Measurements from ENCODE around the gene MAP3K6. TPM values are rescaled to one million over a fixed set of nuclear protein-coding genes. Genes with fewer than 3 reads are reported as not detected.
A peak's percentile ranks its signal among the peaks of the same experiment; 100 is the strongest.

MAP3K6 gene
- total RNA-seq, 1 experiment from 2014 or later: 13.5 TPM

- CTCF ChIA-PET: interaction anchor here (0.6 to 7.2 kb wide), 8 partner anchors 10 to 353 kb away, joined by 3 to 220 read pairs (median 4); no protein-coding TSS in a partner anchor
- POLR2A ChIA-PET: interaction anchor here (0.6 to 2.4 kb wide), 5 partner anchors 15 to 327 kb away, joined by 3 to 15 read pairs (median 4); partner anchors contain the start of gene MAP3K6
These were observed 31.0 kb upstream of the MAP3K6 start for GRCh38 chr1:27397749-27398148.

DNA sequence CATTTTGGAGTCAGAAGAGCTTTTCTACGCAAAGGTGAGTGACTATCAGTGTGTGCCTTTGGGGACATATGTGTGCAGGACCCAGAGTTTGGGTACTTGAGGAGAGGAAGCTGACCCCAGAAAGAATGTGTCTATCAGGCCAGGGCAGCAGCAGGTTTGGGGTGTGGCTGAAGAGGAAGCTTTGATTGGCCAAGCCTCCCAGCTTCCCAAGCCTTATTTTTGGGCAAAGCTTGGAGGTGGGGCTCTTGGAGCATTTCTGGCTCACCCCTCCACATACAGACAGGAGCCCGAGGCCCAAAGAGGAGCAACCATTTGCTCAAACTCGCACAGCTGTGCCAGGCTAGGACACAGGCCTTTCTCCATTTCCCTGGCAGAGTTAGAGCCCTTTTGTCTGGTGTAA lies 30.3 kb upstream of the MAP3K6 start:
- CTCF ChIA-PET: interaction anchor here (0.6 to 7.2 kb wide), 17 partner anchors 9 to 353 kb away, joined by 3 to 220 read pairs (median 4); no protein-coding TSS in a partner anchor
- BruUV-seq (replicated peaks): no TSS peak
- POLR2A ChIA-PET: interaction anchor here (0.6 to 2.4 kb wide), 8 partner anchors 16 to 384 kb away, joined by 3 to 15 read pairs (median 3); partner anchors contain the start of genes MAP3K6, SYTL1 and TENT5B
- no peaks in the 10 kb centered on the region for H3K27me3 Mint-ChIP-seq (ENCODE audit: insufficient read depth, unreplicated experiment)
- no peaks in the 10 kb centered on the region for H3K9me3 Mint-ChIP-seq (ENCODE audit: unreplicated experiment)
- no peak for DNase-seq (ENCODE audit: unreplicated experiment)
- TF ChIP-seq, protein P1, sequence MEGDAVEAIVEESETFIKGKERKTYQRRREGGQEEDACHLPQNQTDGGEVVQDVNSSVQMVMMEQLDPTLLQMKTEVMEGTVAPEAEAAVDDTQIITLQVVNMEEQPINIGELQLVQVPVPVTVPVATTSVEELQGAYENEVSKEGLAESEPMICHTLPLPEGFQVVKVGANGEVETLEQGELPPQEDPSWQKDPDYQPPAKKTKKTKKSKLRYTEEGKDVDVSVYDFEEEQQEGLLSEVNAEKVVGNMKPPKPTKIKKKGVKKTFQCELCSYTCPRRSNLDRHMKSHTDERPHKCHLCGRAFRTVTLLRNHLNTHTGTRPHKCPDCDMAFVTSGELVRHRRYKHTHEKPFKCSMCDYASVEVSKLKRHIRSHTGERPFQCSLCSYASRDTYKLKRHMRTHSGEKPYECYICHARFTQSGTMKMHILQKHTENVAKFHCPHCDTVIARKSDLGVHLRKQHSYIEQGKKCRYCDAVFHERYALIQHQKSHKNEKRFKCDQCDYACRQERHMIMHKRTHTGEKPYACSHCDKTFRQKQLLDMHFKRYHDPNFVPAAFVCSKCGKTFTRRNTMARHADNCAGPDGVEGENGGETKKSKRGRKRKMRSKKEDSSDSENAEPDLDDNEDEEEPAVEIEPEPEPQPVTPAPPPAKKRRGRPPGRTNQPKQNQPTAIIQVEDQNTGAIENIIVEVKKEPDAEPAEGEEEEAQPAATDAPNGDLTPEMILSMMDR (IDR thresholded peaks at IDR 0.05; ENCODE audit: unreplicated experiment): no peak
- intact Hi-C loops (cut with micrococcal nuclease): loop anchor here (5.0 kb wide), 1 partner anchor 300 kb away; no protein-coding TSS in a partner anchor
- peaks cover 6% of the 10 kb centered on the region for H3K36me3 Mint-ChIP-seq (ENCODE audit: insufficient read depth, unreplicated experiment)
- H3K27ac Mint-ChIP-seq (ENCODE audit: low read depth, unreplicated experiment): no peak overlapping the region
- peaks cover 13% of the 10 kb centered on the region for H3K4me1 Mint-ChIP-seq (ENCODE audit: insufficient read depth, unreplicated experiment)
- no peak overlapping the region for H3K4me3 Mint-ChIP-seq (ENCODE audit: unreplicated experiment)

More at GRCh38 chr1:27397749-27398148, 31.0 kb upstream of the MAP3K6 start:
- intact Hi-C loops (cut with micrococcal nuclease): loop anchor here (5.0 kb wide), 1 partner anchor 300 kb away; no protein-coding TSS in a partner anchor
- BruUV-seq (replicated peaks): no TSS peak
- H3K9me3 Mint-ChIP-seq (ENCODE audit: unreplicated experiment): no peaks in the 10 kb centered on the region
- peaks cover 10% of the 10 kb centered on the region for H3K4me1 Mint-ChIP-seq (ENCODE audit: insufficient read depth, unreplicated experiment)
- no peak overlapping the region for H3K27ac Mint-ChIP-seq (ENCODE audit: low read depth, unreplicated experiment)
- TF ChIP-seq, protein P1 (IDR thresholded peaks at IDR 0.05; ENCODE audit: unreplicated experiment): no peak
- peaks cover 8% of the 10 kb centered on the region for H3K36me3 Mint-ChIP-seq (ENCODE audit: insufficient read depth, unreplicated experiment)
- H3K27me3 Mint-ChIP-seq (ENCODE audit: insufficient read depth, unreplicated experiment): no peaks in the 10 kb centered on the region
- DNase-seq (ENCODE audit: unreplicated experiment): no peak
- H3K4me3 Mint-ChIP-seq (ENCODE audit: unreplicated experiment): no peak overlapping the region

DNA sequence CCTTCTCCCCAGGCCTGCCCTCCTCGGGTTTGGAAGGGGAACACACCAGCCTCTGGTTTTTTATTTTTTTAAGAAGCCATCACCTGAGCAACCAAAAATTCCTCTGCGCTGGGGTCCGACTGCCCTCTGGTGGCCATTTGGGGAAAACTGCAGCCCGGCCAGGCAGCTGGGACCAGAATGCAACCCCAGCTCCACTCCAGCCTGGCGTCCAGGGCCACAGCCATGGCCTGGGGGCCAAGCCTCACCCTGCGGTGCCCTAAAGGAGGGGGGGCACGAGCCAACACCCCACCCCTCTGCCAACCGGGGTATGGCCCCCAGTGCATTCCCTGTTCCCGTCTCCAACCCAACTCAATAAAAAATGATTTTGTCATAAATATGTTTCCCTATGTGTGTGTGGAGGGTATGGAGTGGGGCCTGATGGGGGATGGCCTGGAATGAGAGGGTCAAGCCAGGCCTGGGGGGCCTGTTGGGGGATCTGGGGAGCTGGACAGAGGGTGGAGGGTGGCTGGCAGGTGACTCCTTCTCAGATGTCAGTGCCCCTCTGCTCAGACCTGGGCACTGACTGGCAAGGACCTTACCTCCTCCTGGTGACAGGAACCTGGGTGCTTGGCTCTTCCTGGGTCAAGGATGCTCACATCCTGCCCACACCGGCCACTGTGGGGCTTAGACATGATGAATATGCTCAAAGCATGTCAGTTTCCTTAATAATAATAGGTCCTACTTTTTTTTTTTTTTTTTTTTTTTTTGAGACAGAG lies 28.9 kb upstream of the MAP3K6 start:
- TF ChIP-seq, protein P1 (IDR thresholded peaks at IDR 0.05; ENCODE audit: unreplicated experiment): peak; percentile 86
- intact Hi-C loops (cut with micrococcal nuclease): loop anchor here (1.0 to 5.0 kb wide), 3 partner anchors 95 to 351 kb away; no protein-coding TSS in a partner anchor
- H3K27me3 Mint-ChIP-seq (ENCODE audit: insufficient read depth, unreplicated experiment): no peaks in the 10 kb centered on the region
- ChIA-PET CTCF (interaction anchor here (0.6 to 7.2 kb wide), 24 partner anchors 10 to 284 kb away, joined by 3 to 220 read pairs (median 4); partner anchors contain the start of genes MAP3K6 and SYTL1), POLR2A (interaction anchor here (0.8 to 1.8 kb wide), 10 partner anchors 17 to 352 kb away, joined by 3 to 9 read pairs (median 4); partner anchors contain the start of gene MAP3K6)
- no peak overlapping the region for H3K4me3 Mint-ChIP-seq (ENCODE audit: unreplicated experiment)
- no peaks in the 10 kb centered on the region for H3K9me3 Mint-ChIP-seq (ENCODE audit: unreplicated experiment)
- no peak overlapping the region for H3K27ac Mint-ChIP-seq (ENCODE audit: low read depth, unreplicated experiment)
- peak; percentile 77 for DNase-seq (ENCODE audit: unreplicated experiment)
- BruUV-seq (replicated peaks): no TSS peak
- peaks cover 6% of the 10 kb centered on the region for H3K36me3 Mint-ChIP-seq (ENCODE audit: insufficient read depth, unreplicated experiment)
- peaks cover 18% of the 10 kb centered on the region for H3K4me1 Mint-ChIP-seq (ENCODE audit: insufficient read depth, unreplicated experiment)

GRCh38 chr1:27394925-27395324 lies 28.2 kb upstream of the MAP3K6 start:
- peaks cover 6% of the 10 kb centered on the region for H3K36me3 Mint-ChIP-seq (ENCODE audit: insufficient read depth, unreplicated experiment)
- intact Hi-C loops (cut with micrococcal nuclease): loop anchor here (1.0 to 5.0 kb wide), 3 partner anchors 95 to 351 kb away; no protein-coding TSS in a partner anchor
- ChIA-PET POLR2A (interaction anchor here (0.6 to 1.8 kb wide), 9 partner anchors 28 to 351 kb away, joined by 3 to 9 read pairs (median 4); partner anchors contain the start of gene MAP3K6), CTCF (interaction anchor here (0.6 to 7.2 kb wide), 27 partner anchors 10 to 842 kb away, joined by 3 to 220 read pairs (median 4); partner anchors contain the start of genes CD164L2 and SYTL1)
- H3K4me3 Mint-ChIP-seq (ENCODE audit: unreplicated experiment): no peak overlapping the region
- no peak overlapping the region for H3K27ac Mint-ChIP-seq (ENCODE audit: low read depth, unreplicated experiment)
- TSS peak; percentile 44 for BruUV-seq (replicated peaks)
- H3K27me3 Mint-ChIP-seq (ENCODE audit: insufficient read depth, unreplicated experiment): no peaks in the 10 kb centered on the region
- H3K9me3 Mint-ChIP-seq (ENCODE audit: unreplicated experiment): no peaks in the 10 kb centered on the region
- DNase-seq (ENCODE audit: unreplicated experiment): no peak
- peaks cover 18% of the 10 kb centered on the region for H3K4me1 Mint-ChIP-seq (ENCODE audit: insufficient read depth, unreplicated experiment)
- TF ChIP-seq, protein P1 (IDR thresholded peaks at IDR 0.05; ENCODE audit: unreplicated experiment): no peak

Measured in MCF 10A (cell line).